Dermis microvascular lymphatic vessel endothelial cell (primary cell): Measurements from ENCODE around the gene SLC25A26. TPM values are rescaled to one million over a fixed set of nuclear protein-coding genes. Genes with fewer than 3 reads are reported as not detected.
A peak's percentile ranks its signal among the peaks of the same experiment; 100 is the strongest.

Experiments
- DNase-seq, 2 donors: peaks; one replicate each; pipeline versions ENCODE4 v3.0.0 to v3.0.0-alpha.2; 2010; ENCODE audit warnings: low read depth in 2 of 2
- total RNA-seq: library from RNA; depleted of rRNA; stranded (reverse); fragments of >200 nt; gene quantifications from 2 replicates; pipeline ENCODE4 v1.2.1, GENCODE V29; 2014

The SLC25A26 gene
- total RNA-seq, 1 donor from 2014 or later: 17.6 TPM

DNA sequence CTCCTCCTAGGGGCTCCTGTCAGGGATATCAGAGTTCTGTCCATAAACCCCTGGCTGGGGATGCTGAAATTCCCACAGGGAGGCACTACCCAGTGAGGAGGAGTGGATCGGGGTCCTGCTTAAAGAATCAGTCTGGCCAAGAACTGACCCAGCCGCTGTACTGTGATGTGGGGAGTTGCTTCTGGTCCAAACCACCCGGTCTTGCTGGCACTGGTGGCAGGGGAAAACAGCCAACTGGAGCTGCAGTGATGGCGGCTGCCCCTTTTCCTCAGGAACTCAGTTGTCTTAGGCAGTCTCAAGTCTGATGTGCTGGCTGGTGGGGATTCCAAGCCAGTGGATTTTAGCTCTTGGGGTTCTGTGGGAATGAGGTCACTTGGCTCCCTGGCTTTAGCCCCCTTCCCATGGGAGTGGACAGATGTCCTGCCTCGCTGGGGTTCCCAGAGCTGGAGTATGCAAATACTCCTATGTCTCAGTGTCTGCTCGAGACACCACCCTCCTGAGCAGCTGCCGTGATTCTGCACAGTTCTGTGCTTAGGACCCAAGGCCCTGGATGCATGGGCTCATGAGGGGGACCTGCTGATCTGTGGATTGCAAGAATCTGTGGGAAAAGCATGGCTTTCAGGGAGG, 97.1 kb downstream of the SLC25A26 start:
- no peak for DNase-seq

DNA sequence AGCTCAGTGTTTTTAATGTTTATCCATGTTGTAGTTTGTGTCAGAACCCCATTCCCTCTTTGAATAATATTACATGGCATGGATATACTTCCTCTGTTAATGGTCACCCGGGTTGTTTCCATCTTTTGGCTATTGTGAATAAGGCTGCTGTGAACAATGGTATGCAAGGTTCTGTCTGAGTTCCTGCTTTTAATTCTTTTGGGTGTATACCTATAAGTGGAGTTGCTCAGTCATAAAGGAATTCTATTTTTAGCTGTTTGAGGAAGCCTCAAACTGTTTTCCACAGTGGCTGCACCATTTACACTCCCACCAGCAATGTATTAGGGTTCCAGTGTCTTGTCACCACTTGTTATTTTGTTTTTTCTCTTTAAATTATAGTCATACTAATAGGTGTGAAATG, 99.6 kb downstream of the SLC25A26 start:
- DNase-seq: peak in 1 of 2 donors; percentile 21

DNA sequence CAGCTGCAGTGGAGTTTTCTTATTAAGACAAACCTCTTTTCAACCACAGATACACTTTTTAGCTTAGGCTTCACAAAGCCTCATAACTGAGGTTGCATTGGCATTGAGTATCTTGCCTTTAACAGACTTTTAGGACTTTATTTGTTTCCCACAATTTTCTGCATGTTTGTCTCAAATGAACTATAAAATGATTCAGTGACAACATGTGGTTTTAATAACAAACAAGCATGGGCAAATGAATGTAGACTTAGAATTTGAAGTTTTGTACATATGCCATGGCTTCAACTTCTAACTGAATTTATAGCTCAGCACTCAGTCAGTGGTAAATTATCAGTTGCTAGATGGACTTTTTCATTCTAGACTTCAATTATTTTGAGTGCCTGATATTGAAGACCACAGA, 101.6 kb downstream of the SLC25A26 start:
- DNase-seq: no peak

DNA sequence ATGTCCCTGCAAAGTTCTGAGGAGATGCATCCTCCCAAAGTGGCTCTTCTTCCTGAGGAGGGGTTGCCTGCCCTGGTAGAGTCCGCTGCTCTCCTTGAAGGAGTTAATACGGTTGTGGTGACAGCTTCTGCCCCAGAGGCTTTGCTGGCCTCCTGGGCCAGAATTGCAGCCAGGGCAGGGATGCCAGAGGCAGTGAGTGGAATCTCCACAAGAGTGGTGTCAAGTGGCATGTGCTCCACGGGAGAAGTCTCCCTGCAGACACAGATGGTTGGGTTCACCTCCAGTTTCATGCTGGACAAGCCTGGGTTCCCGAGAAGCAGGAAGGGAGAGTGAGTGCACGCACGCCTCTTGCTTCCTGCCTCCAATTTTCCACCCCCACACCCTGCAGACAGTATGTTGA, 105.5 kb downstream of the SLC25A26 start:
- no peak for DNase-seq

DNA sequence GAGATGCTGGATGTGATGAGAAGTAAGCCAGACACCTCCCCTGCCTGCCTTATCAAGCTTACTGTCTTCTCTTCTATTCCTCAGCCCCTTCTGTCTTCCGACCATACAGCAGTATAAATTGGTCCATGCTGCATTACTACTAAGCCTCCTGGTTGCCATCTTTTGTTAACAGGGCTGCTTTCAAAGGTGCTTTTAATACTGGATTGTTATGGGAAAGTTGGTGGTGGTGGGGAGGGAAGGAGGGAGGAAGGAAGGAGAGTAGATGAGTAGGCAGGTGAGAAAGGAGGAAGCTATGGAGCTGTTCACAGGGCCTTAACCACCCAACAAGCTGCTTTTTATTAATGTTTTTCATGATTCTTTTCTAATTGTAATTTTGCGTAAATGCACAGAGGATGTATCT, 114.9 kb downstream of the SLC25A26 start:
- DNase-seq: no peak

DNA sequence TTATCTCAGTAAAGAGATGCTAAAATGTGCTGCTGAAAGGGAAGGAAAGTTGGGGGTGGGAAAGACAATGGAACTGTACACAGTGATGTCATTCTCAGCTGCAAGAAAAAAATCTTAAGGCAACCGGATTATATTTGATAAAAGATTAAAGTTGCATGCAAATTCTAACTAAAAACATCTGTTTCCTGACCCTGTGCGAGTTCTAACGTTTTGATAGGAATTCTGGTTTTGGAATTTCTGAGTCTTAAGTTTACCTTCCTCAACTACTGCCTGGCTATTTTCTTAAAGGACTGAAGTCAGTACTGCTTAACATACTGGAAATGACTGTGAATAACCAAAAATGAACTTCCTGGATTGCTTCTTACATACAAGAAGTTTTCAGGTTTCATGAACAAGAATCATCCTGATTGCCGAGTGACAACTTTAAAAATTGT, 115.5 kb downstream of the SLC25A26 start:
- peak in 1 of 2 donors; percentile 85 for DNase-seq

DNA sequence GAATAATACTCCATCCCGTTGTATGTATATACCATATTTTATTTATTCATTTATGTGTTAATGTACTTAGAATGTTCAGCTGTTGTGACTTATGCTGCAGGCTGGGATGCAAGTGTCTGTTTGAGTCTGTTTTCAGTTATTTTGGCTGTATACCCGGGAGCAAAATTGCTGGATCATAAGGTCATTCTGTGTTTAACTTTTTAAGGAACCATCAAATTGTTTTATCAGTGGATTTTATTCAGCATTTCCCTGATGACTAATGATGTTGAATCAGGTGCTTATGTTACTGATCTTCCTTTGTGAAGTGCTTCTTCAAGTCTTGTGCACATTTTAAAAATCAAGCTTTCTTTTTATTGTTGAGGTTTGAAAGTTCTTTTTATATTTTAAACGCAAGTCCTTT, 118.1 kb downstream of the SLC25A26 start:
- peak in 1 of 2 donors; percentile 52 for DNase-seq

DNA sequence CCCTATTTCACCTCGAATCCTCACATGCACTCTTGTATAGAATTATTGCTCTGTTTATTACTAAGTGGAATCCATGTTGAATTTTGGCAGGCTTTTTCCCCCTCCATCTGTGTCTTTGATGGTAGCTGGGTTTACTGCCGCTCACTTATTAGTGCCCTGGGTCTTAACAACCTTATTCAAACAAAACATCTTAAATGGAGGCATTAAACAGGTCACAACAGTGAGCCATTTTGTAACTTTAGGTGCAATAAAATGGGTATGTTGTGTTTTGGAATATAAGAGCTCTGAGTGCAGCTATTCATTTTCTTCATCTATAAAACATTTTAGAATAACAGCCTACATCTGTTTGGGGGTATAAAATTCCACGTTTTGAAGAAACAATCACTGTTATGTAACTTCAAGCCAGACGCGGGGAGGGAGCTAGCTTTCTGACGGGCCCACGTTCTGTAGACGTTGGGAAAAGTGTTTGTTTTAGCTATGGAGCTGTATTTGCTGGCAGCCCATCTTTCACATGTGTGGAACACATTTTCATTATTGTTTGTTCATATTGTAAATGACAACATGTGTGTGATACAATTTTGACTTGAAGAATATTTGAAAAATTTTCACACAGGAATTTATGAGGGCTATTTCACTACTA, 122.0 kb downstream of the SLC25A26 start:
- no peak for DNase-seq

DNA sequence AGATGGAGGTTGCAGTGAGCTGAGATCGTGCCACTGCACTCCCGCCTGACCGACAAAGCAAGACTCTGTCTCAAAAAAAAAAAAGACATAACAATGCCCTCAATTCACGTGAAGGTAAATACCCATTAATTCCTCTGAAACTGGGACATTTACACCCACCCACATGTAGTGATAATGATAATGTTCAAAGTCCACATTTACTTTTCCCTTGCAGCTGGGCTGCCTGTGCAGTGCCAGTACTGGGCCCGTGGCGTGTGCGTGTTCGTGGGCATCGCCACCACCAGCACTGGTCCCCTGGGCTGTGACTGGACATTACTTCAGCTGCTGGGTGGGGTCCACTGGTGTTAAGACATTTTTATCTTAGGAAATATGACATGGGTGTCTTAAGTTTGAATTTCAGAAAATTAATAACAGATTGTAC, 123.6 kb downstream of the SLC25A26 start:
- no peak for DNase-seq

DNA sequence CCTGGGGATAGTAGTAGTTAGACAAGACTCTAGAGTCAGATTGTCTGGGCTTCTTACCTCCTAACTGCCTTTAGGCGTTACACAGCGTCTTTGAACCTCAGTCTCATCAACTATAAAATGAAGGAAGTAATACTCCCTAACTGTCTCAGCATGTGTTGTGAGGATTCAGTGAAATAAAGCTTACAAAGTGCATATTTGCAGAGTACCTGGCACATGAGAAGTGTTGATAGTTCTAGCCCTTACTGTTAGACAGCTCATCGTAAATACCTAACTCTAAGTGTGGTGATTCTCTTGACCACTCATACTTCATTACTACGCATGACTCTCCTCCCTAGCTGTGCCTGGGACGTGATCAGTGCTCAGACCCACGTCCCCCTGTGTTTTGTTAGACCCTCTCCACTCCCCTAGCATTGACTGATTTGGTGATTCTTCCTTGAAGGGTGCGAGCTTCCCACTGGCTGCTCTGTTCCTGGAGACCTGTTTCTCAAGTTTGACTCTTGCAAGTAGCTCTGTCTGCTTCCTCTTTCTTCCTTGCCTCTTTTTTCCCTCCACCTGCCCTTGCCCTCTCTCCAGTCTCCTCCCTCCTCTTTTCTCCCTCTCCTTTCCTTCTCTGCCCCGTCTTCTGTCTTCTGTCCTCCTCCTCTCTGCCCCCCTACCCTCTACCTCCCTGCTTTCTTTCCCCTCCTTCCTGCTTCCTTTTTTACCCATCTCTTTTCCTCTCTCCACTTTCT, 124.2 kb downstream of the SLC25A26 start:
- DNase-seq: no peak

DNA sequence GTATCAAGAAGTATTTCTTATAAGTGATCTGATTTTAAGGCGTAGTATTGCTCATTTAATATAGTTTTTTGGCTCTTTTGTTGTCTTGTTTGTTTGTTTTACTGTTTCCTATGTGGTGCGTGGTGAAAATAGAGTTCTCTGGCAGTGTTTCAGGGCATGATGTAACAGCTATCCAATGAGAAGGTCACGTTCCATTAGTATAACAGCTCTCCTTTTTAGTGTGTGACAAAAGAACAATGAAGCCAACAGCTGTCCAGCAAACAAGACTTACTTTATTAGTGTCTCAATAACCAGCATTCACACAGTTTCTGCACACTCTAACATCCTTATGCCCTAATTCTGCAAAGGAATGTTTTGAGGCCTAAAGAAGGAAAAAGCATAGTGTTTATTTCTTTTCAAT, 127.9 kb downstream of the SLC25A26 start:
- peak; percentile 1 to 58 for DNase-seq

DNA sequence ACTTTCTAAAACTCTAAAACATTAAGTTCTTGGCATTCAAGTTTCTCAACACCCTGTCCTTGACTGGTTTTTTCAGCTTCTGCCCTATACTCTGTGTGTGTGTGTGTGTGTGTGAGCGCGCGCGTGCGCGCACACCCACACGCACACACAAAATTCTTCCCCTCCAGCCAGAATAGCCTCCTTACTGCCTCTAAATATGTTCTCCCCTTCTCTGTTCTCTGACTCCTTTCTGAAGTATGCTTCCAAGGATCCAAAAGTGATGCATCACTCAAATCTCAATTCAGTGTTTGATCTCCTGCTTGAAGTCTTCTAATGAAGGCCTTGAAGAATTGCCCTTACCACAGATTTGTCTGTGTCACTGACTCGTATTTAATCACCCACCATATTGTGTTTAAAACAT, 129.8 kb downstream of the SLC25A26 start:
- DNase-seq: no peak

DNA sequence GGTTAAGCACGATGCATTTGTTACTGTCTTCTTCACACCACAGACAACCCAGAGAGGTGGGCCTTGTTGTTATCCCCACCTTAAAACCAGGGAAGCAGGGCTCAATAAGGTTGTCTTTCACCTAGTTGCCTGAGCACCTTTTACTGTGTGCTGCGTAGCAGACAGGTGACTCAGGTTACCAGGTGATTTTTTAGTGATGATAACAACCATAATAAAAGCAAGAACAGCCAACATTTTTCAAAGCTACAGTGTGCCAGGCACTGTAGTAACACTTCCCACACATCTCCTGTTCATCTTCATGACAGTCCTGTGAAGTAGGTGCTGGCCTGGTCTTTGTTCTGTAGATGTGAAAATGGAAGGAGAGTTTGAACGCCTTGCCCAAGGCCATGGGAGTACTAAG, 132.2 kb downstream of the SLC25A26 start:
- no peak for DNase-seq

DNA sequence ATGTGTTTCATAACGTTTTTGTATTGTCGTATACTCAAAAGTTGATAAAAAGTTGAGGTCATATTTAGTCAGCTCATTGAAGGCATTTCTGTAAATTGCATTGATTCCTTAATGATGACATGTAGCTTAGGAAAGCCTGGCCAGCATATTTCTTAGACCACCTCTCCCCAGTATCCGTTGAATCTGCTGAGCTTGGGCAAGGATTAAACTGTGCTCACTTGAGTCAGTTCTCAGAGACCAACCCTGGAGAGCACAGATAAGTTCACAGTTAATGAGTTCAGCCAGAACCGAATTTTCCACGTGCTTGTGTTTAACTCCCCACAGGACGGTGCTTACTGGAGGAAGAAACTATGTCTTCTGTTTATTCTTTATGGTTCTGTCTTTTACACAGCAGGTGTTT, 132.7 kb downstream of the SLC25A26 start:
- peak in 1 of 2 donors; percentile 50 for DNase-seq

DNA sequence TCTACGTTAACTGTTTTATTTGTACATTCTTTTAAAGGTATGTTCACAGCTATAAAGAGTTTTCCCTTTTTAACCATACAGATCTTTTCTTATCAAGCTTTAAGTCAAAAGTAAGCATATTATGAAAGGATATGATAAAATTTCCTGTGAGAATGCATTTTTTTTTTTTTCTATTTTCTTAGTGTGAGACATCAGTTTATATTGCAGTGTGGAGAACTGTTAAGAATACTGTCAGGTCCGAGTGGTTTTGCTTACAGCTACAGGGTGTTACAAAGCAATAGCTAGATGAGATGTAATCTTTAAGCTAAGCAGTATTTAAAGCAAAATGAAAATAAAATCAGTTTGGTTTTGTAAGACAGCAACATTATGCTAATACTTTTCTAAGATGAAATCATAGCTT, 133.2 kb downstream of the SLC25A26 start:
- peak in 1 of 2 donors; percentile 50 for DNase-seq

DNA sequence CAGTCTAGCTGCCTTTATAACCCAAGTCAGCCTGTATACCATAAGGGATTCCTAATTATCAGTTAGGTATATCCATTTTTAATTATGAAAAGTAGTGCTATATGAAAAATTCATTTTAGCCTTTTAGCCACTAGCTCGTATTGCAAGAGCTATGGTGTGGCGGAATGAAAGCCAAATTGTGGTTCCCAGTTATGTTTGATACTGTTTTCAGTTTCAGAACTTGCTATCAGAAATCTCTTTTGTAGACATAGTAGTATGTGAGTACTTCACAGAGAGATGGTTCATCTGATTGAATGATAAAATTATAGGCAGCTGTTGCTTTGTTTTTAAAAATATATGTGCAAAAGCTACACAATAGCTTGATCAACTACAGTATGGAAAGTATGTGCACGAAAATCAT, 134.6 kb downstream of the SLC25A26 start:
- no peak for DNase-seq

DNA sequence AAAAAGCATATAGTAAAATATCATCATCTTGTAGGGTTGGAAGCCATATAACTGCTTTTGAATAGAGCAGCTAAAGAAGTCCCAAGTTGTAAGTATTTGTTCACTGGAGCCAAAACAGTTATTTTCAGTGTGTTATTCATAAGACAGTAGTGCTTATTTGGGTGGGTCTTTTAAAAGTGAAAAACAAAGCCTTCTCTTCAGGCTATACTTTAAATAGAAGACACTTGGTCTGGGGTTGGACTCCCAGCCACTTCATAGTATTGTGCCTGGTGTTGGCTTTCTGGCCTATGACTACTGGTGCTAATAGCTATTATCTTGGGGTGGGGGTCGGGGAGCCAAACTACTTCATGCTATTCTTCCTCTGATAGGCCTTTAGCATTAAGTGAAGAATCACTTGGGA, 135.2 kb downstream of the SLC25A26 start:
- no peak for DNase-seq

DNA sequence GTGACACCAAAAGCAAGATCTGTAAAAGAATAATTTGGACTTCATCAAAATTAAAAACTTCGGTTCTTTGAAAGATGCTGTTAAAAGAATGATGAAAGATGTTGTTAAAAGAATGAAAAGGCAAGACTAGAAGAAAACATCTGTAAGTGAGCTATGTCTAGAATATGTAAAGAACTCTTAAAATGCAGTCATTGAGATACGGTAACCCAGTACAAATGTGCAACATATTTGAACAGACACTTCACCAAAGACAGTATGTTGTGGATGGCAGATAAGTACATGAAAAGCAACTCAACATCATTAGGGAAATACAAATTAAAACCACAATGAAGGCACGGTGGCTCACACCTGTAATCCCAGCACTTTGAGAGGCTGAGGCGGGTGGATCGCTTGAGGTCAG, 140.6 kb downstream of the SLC25A26 start:
- no peak for DNase-seq

DNA sequence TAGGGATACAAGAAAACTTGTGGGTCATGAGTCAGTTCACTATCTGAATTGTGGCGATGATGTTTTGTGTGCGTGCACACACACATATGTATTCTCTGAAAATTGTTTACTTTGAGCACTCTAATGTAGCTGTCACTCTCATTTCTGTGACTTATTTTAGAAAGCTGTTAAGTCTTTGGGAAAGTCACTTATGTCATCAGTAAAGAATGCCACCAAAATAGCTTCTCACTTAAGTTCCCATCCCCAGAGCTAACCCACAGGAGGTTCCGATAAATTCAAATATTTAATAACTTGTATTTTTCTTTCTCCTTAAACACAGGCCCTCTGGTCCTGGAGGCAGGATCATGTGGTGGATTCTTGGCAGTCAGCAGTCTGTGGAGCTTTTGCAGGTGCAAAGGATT, 141.7 kb downstream of the SLC25A26 start:
- peak in 1 of 2 donors; percentile 9 for DNase-seq

DNA sequence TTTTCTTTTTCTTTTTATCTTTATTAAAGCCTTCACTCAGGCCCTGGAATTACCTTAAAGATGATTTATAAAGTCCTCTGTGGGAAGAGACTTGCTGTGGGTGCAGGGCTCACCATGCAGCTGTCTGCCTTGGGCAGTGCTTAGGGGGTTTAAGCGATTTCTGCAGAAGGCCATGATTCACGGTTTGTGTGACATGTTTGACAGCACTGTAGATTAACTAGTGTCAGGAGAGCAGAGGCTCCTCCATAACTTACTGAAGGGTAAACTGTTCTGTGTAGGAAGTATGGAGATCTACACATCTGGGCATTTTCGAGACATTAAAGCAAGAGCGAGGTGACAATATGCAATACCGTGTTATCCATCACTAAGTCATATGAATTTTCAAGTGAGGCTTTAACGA, 142.3 kb downstream of the SLC25A26 start:
- no peak for DNase-seq

DNA sequence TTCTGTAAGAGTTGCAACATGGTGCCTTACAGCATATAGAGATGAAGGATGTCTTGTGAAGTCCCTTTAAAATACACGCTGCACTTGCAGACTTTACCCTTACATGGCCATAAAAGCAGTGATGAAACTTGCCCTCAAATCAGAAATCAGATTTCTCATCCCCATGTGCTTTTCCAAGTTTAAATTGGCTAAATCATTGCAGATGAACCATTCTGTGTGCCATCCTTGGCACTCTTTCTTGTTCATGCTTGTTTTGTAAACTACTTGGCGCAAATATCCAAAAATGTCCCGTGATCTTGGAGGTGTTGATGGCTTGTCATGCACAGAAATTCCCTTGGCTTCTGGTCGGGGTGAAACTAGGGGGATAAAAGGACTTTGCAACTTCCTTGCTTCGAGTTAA, 144.3 kb downstream of the SLC25A26 start:
- no peak for DNase-seq

DNA sequence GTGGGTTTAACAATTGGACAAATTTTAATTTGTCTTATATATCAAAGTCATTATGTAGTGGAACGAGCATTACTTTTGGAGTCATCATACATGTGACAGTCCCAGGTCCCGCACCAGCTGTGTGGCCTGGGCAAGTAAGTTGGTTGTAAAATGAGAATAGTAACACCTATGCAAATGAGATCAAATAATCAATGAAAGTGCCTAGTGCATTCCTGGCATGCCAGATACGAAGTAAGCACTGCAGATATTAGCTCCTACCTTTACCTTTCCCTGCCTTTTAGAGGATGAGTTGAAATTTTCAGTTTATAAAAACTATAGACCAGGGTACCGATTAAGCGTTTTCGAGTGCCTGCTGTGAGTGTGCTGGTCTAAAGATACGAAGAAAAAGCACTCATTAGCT, 145.9 kb downstream of the SLC25A26 start:
- no peak for DNase-seq

DNA sequence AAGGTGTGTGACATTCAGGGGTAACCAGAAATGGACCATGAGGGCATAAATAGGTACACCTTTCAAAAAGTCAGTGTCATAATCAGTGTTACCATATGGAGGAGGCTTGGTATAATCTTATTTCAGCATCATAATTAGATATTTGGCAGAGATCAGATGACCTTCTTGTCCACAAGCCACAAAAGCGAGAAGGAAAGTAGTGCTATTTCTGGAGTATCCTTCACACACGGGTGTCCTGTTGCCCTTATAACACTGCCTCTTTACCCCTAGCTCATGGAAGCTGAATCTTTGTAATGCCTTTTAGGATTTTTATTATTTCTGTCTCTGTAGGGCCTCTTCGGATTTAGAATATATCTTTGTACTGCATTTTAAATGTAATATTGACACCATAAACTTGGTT, 147.2 kb downstream of the SLC25A26 start:
- no peak for DNase-seq
